Measurements from ENCODE around the gene FAM8A1.
"Not testable (repeated sequence)": the region's sequence is repeated elsewhere in the genome, so short reads cannot be mapped to it uniquely, and the experiment has no call there.

The FAM8A1 gene

GRCh38 chr6:17599877-17600526 is at the start of gene FAM8A1:
Gene FAM8A1 (plus strand): TSS chr6:17600302. CDS start chr6:17600410, 108 bp downstream.
- peak; percentile 55 for DNase-seq

GRCh38 chr6:17551383-17551958 is 48.6 kb upstream of the FAM8A1 start:
- no peak for DNase-seq

- no peak for DNase-seq
Measured at GRCh38 chr6:17552861-17553260, 47.2 kb upstream of the FAM8A1 start.

- no peak for DNase-seq
Measured at GRCh38 chr6:17556014-17556413, 44.1 kb upstream of the FAM8A1 start.

GRCh38 chr6:17562636-17563035 is 37.5 kb upstream of the FAM8A1 start:
- DNase-seq, result no peak

- DNase-seq, result no peak
Measured at GRCh38 chr6:17565399-17565798, 34.7 kb upstream of the FAM8A1 start.

- no peak for DNase-seq
Measured at GRCh38 chr6:17574866-17575560, 25.1 kb upstream of the FAM8A1 start.

- no peak for DNase-seq
Measured at GRCh38 chr6:17577059-17577458, 23.0 kb upstream of the FAM8A1 start.

- DNase-seq, result no peak
Measured at GRCh38 chr6:17580518-17581048, 19.5 kb upstream of the FAM8A1 start.

GRCh38 chr6:17581282-17581681 is 18.8 kb upstream of the FAM8A1 start:
- not testable (repeated sequence) for DNase-seq

GRCh38 chr6:17583811-17584210 is 16.3 kb upstream of the FAM8A1 start:
- no peak for DNase-seq

- peak; percentile 59 for DNase-seq
Measured at GRCh38 chr6:17584241-17584803, 15.8 kb upstream of the FAM8A1 start.

GRCh38 chr6:17585766-17586490 is 14.2 kb upstream of the FAM8A1 start:
- DNase-seq, result peak; percentile 62

- DNase-seq, result not testable (repeated sequence)
Measured at GRCh38 chr6:17586623-17587022, 13.5 kb upstream of the FAM8A1 start.

- DNase-seq, result no peak
Measured at GRCh38 chr6:17588011-17588410, 12.1 kb upstream of the FAM8A1 start.

GRCh38 chr6:17589406-17590096 is 10.6 kb upstream of the FAM8A1 start:
- DNase-seq, result peak; percentile 67

- no peak for DNase-seq
Measured at GRCh38 chr6:17591287-17591686, 8.8 kb upstream of the FAM8A1 start.

- no peak for DNase-seq
Measured at GRCh38 chr6:17593246-17593645, 6.9 kb upstream of the FAM8A1 start.

GRCh38 chr6:17596085-17596484 is 4.0 kb upstream of the FAM8A1 start:
- DNase-seq, result no peak

- DNase-seq, result no peak
Measured at GRCh38 chr6:17600527-17601385, 654 bp downstream of the FAM8A1 start.

GRCh38 chr6:17601386-17601703 is 1.2 kb downstream of the FAM8A1 start:
- no peak for DNase-seq

Data from NCI-H524 treated with DMSO at 0.1 percent for 48 hours (cell line).